SK-N-SH (cell line): ENCODE measurements around the gene ZNF680. TPM values are rescaled to one million over a fixed set of nuclear protein-coding genes. Genes with fewer than 3 reads are reported as not detected.

Source experiments
- CTCF ChIA-PET: fragments of 300-600, 350-600 bp; formaldehyde crosslinking; extraction: SDS; loops from one replicate; lab custom pipeline; 2021; lab: Yijun Ruan, JAX
- POLR2A ChIA-PET: fragments of 350-600 bp; sonication (Branson Sonifier 250); formaldehyde crosslinking; extraction: SDS; loops from one replicate; lab custom pipeline; 2020; ENCODE audit warnings: antibody characterized with exemption, inconsistent platforms; lab: Yijun Ruan, JAX
- DNase-seq: peaks from one replicate; pipeline ENCODE4 v3.0.0; 2012
- H2AFZ ChIP-seq: fragments of 200-600 bp; sonication (generic); 2 replicates; pipeline ENCODE4 v1.8.1; 2016; ENCODE audit warnings: antibody characterized with exemption, mild to moderate bottlenecking, low read depth
- H3F3A ChIP-seq: fragments of 200-600 bp; sonication (generic); replicated peaks from 2 replicates; pipeline ENCODE3; 2016; ENCODE audit warnings: antibody characterized with exemption, mild to moderate bottlenecking; ENCODE audit not compliant: insufficient read depth
- H3K27ac ChIP-seq, 2 experiments: fragments of 200-500 bp in 1 of 2; fragments of 200-600 bp in 1 of 2; sonication (Bioruptor generic) in 1 of 2; sonication (generic), shearing (Covaris generic) in 1 of 2; 2 replicates each; pipeline versions ENCODE4 v1.5.1 to v1.6.1; 2014 to 2016; ENCODE audit warnings: low read depth in 2 of 2, inconsistent platforms in 1 of 2, low read length in 1 of 2, mild to moderate bottlenecking in 1 of 2, mixed read lengths in 1 of 2
- H3K27me3 ChIP-seq: fragments of 200-600 bp; sonication (generic), shearing (Covaris generic); 2 replicates; pipeline ENCODE4 v1.6.1; 2016; ENCODE audit warnings: mixed run types; ENCODE audit not compliant: insufficient read depth
- H3K36me3 ChIP-seq, 2 experiments: fragments of 200-500 bp in 1 of 2; fragments of 200-600 bp in 1 of 2; sonication (Bioruptor generic) in 1 of 2; sonication (generic) in 1 of 2; replicated peaks in 1 of 2; 2 replicates each; pipeline versions ENCODE3 to v1.5.1; 2014 to 2016; ENCODE audit warnings: low read length in 1 of 2, mild to moderate bottlenecking in 1 of 2; ENCODE audit not compliant: insufficient read depth in 2 of 2, control insufficient read depth in 1 of 2
- H3K4me1 ChIP-seq, 2 experiments: fragments of 200-500 bp in 1 of 2; fragments of 200-600 bp in 1 of 2; sonication (Bioruptor generic) in 1 of 2; sonication (generic), shearing (Covaris generic) in 1 of 2; 2 replicates each; pipeline versions ENCODE4 v1.5.1 to v1.6.1; 2014 to 2016; ENCODE audit warnings: low read depth in 1 of 2, low read length in 1 of 2, mixed run types in 1 of 2; ENCODE audit not compliant: insufficient read depth in 2 of 2, control insufficient read depth in 1 of 2
- H3K4me2 ChIP-seq: fragments of 200-600 bp; sonication (generic), shearing (Covaris generic); 2 replicates; pipeline ENCODE4 v1.6.1; 2017; ENCODE audit warnings: mixed run types
- H3K4me3 ChIP-seq, 2 experiments: fragments of 200-500 bp in 1 of 2; fragments of 200-600 bp in 1 of 2; sonication (Bioruptor generic) in 1 of 2; sonication (generic), shearing (Covaris generic) in 1 of 2; 2 replicates each; pipeline versions ENCODE4 v1.5.1 to v1.8.1; 2014 to 2016; ENCODE audit warnings: low read depth in 2 of 2, inconsistent platforms in 1 of 2, low read length in 1 of 2, mild to moderate bottlenecking in 1 of 2, mixed read lengths in 1 of 2, moderate library complexity in 1 of 2
- H3K79me2 ChIP-seq: fragments of 200-600 bp; sonication (generic); 2 replicates; pipeline ENCODE4 v1.8.1; 2017; ENCODE audit warnings: mild to moderate bottlenecking; ENCODE audit not compliant: insufficient read depth
- H3K9ac ChIP-seq: fragments of 200-600 bp; sonication (generic); 2 replicates; pipeline ENCODE4 v1.6.1; 2017; ENCODE audit warnings: mixed run types
- H3K9me2 ChIP-seq: fragments of 200-600 bp; sonication (generic); 2 replicates; pipeline ENCODE4 v1.6.1; 2017; ENCODE audit warnings: mixed run types
- H3K9me3 ChIP-seq: fragments of 200-600 bp; sonication (generic); 2 replicates; pipeline ENCODE4 v1.6.1; 2017; ENCODE audit warnings: mixed run types, mild to moderate bottlenecking, moderate library complexity
- H4K20me1 ChIP-seq: fragments of 200-600 bp; sonication (generic); 2 replicates; pipeline ENCODE4 v1.6.1; 2017; ENCODE audit warnings: mild to moderate bottlenecking, mixed run types; ENCODE audit not compliant: insufficient read depth
- CTCF ChIP-seq: fragments of 200-600 bp; sonication (generic); IDR thresholded peaks from 2 replicates; pipeline ENCODE4 v1.6.1; 2017; ENCODE audit warnings: antibody characterized with exemption, mild to moderate bottlenecking, moderate library complexity
- ELF1 ChIP-seq: IDR thresholded peaks from 2 replicates; pipeline ENCODE4 v1.4.0; 2012
- EP300 ChIP-seq, 2 experiments: IDR thresholded peaks; 2 replicates each; pipeline versions ENCODE4 v1.4.0 to v1.6.1; 2012; ENCODE audit warnings: borderline replicate concordance in 1 of 2, low read depth in 1 of 2, low read length in 1 of 2
- FOXJ3 ChIP-seq: sonication (generic); formaldehyde crosslinking; IDR thresholded peaks from 2 replicates; pipeline ENCODE4 v1.5.1; 2020; ENCODE audit warnings: mild to moderate bottlenecking, missing genetic modification reagents
- FOXM1 ChIP-seq: IDR thresholded peaks from 2 replicates; pipeline ENCODE4 v1.4.0; 2012; ENCODE audit warnings: low read depth, mild to moderate bottlenecking
- GATA2 ChIP-seq: sonication (generic); formaldehyde crosslinking; IDR thresholded peaks from 2 replicates; pipeline ENCODE4 v1.5.0; 2020; ENCODE audit warnings: mild to moderate bottlenecking, missing genetic modification reagents
- IRF3 ChIP-seq: fragments of 150-350 bp; IDR thresholded peaks from 2 replicates; pipeline ENCODE4 v1.6.1; 2016; ENCODE audit warnings: mild to moderate bottlenecking, low read depth, low read length
- JUND ChIP-seq: IDR thresholded peaks from 2 replicates; pipeline ENCODE4 v1.4.0; 2012
- MEF2A ChIP-seq: IDR thresholded peaks from 2 replicates; pipeline ENCODE4 v1.4.0; 2012; ENCODE audit warnings: low read depth, borderline replicate concordance
- MXI1 ChIP-seq: IDR thresholded peaks from 2 replicates; pipeline ENCODE4 v1.6.1; 2012; ENCODE audit warnings: mild to moderate bottlenecking, low read depth, low read length, improper control_type of control experiment
- NRF1 ChIP-seq: IDR thresholded peaks from 2 replicates; pipeline ENCODE4 v1.6.1; 2012; ENCODE audit warnings: low read depth, mild to moderate bottlenecking, low read length
- PBX3 ChIP-seq: IDR thresholded peaks from 2 replicates; pipeline ENCODE4; 2012
- REST ChIP-seq: IDR thresholded peaks from 2 replicates; pipeline ENCODE4 v1.6.1; 2012; ENCODE audit warnings: mild to moderate bottlenecking, low read depth, low read length, moderate library complexity
- SMC3 ChIP-seq: IDR thresholded peaks from 2 replicates; pipeline ENCODE4 v1.6.1; 2012; ENCODE audit warnings: low read depth, low read length, improper control_type of control experiment
- TCF12 ChIP-seq: IDR thresholded peaks from 2 replicates; pipeline ENCODE4 v1.4.0; 2012
- TEAD4 ChIP-seq: IDR thresholded peaks from 2 replicates; pipeline ENCODE4 v1.4.0; 2012; ENCODE audit warnings: mild to moderate bottlenecking, borderline replicate concordance; ENCODE audit not compliant: insufficient read depth
- USF1 ChIP-seq: IDR thresholded peaks from 2 replicates; pipeline ENCODE4 v1.4.0; 2012; ENCODE audit warnings: low read depth, borderline replicate concordance
- USF2 ChIP-seq: fragments of 150-350 bp; IDR thresholded peaks from 2 replicates; pipeline ENCODE4 v1.6.1; 2017; ENCODE audit warnings: antibody characterized with exemption, low read length, low read depth, borderline replicate concordance
- WGBS: methylation state at CpG from one replicate; pipeline ENCODE4 v1.1.6; 2017; ENCODE audit warnings: low lambda C conversion rate; 5-methylcytosine and 5-hydroxymethylcytosine counted together
- polyA plus RNA-seq, 3 experiments: library from polyadenylated mRNA; depleted of rRNA; stranded (reverse); fragments of >200 nt; gene quantifications; 2 replicates each; pipeline ENCODE4 v1.2.3, GENCODE V29; 2012

The ZNF680 gene
- polyA plus RNA-seq, 1 of the 3 experiments (the other 2 are of a cell fraction): 1.6 TPM

- H3K9me2 ChIP-seq: no peaks in the 10 kb centered on the region
- CTCF ChIA-PET: interaction anchor here (1.9 to 2.1 kb wide), 2 partner anchors 12 to 429 kb away, joined by 5 to 9 read pairs; no protein-coding TSS in a partner anchor
- no peak for TF ChIP-seq FOXM1
- TF ChIP-seq TEAD4: no peak
- TF ChIP-seq NRF1: no peak
- TF ChIP-seq USF2: no peak
- no peak for TF ChIP-seq ELF1
- TF ChIP-seq MEF2A: no peak
- TF ChIP-seq EP300 (IDR thresholded peaks at IDR 0.05; ENCODE audit: borderline replicate concordance in 1 of 2, low read depth in 1 of 2, low read length in 1 of 2): no peak
- no peak for TF ChIP-seq TCF12
- TF ChIP-seq IRF3: no peak
- TF ChIP-seq GATA2 (CRISPR knock-in tag): no peak
- TF ChIP-seq MXI1: no peak
- no peak for TF ChIP-seq USF1
- no peak for TF ChIP-seq FOXJ3 (CRISPR knock-in tag)
- no peak for TF ChIP-seq SMC3
- TF ChIP-seq JUND: no peak
- TF ChIP-seq REST: no peak
- no peak for TF ChIP-seq CTCF
- TF ChIP-seq PBX3: no peak
- TF ChIP-seq, all 33 proteins: peak for 0
- DNase-seq: no peak
- H3K9ac ChIP-seq: no peak overlapping the region
- no peaks in the 10 kb centered on the region for H3F3A ChIP-seq
- H3K27ac ChIP-seq: no peak overlapping the region
- POLR2A ChIA-PET: no interaction called here
- no peak overlapping the region for H3K4me2 ChIP-seq
- no peaks in the 10 kb centered on the region for H3K79me2 ChIP-seq
- H3K4me3 ChIP-seq: no peak overlapping the region
- H4K20me1 ChIP-seq: no peaks in the 10 kb centered on the region
- no peaks in the 10 kb centered on the region for H3K9me3 ChIP-seq
- H3K4me1 ChIP-seq: no peaks in the 10 kb centered on the region
- no peak overlapping the region for H2AFZ ChIP-seq
- no peaks in the 10 kb centered on the region for H3K27me3 ChIP-seq
- no peaks in the 10 kb centered on the region for H3K36me3 ChIP-seq
- WGBS: 47% methylated on average over 4 of the region's 4 CpGs
These were observed 49.6 kb upstream of the ZNF680 start for GRCh38 chr7:64612452-64612851.
